GM23338 (cell line): Measurements from ENCODE around the gene TBX19.

ENCODE experiments used
- EZH2 ChIP-seq: fragments of 200-600 bp; sonication (generic); IDR thresholded peaks from one replicate; pipeline ENCODE4 v1.8.0; 2017; ENCODE audit warnings: antibody characterized with exemption, mild to moderate bottlenecking, low read depth; ENCODE audit not compliant: unreplicated experiment
- EZH2phosphoT487 ChIP-seq: fragments of 200-600 bp; sonication (generic); IDR thresholded peaks from one replicate; pipeline ENCODE4 v1.8.1; 2018; ENCODE audit warnings: antibody characterized with exemption; ENCODE audit not compliant: unreplicated experiment
- TF ChIP-seq, protein P1 (sequence below), 2 experiments: fragments of 200-600 bp in 1 of 2; sonication (generic) in 1 of 2; conservative IDR thresholded peaks; 2 replicates each; pipeline versions ENCODE4 v1.5.1 to v1.6.1; 2016 to 2017; ENCODE audit warnings: antibody characterized with exemption in 2 of 2, low read depth in 2 of 2, mild to moderate bottlenecking in 2 of 2, moderate library complexity in 1 of 2
- TF ChIP-seq, protein P2 (sequence below): IDR thresholded peaks from one replicate; pipeline ENCODE4 v1.6.1; 2018; ENCODE audit warnings: antibody characterized with exemption; ENCODE audit not compliant: unreplicated experiment
- TF ChIP-seq, protein P3 (sequence below): fragments of 250-450 bp; sonication (Bioruptor Pico); IDR thresholded peaks from 2 replicates; pipeline ENCODE4 v1.5.0; 2020; ENCODE audit warnings: mild to moderate bottlenecking, moderate library complexity

DNA sequence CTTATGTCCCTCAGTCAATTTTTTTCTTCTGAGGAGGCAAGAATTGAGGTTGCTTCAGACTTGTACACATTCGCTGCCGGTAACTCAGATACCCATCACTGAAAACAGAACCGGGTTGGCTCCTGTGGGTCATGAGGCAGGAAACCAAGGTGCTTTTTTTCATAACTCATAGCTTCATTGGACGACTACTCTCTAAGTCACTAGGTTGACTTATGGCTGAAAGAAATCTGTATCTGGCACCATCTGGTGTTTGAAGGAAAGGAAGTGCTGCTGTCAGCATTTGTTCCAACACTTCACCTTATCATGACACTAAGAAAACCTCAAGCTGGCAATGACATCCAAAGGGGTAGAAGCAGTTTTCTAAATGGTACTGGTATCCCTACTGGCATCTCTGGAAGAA lies 82.3 kb downstream of the TBX19 start:
- TF ChIP-seq EZH2phosphoT487: no peak
- TF ChIP-seq, protein P1, sequence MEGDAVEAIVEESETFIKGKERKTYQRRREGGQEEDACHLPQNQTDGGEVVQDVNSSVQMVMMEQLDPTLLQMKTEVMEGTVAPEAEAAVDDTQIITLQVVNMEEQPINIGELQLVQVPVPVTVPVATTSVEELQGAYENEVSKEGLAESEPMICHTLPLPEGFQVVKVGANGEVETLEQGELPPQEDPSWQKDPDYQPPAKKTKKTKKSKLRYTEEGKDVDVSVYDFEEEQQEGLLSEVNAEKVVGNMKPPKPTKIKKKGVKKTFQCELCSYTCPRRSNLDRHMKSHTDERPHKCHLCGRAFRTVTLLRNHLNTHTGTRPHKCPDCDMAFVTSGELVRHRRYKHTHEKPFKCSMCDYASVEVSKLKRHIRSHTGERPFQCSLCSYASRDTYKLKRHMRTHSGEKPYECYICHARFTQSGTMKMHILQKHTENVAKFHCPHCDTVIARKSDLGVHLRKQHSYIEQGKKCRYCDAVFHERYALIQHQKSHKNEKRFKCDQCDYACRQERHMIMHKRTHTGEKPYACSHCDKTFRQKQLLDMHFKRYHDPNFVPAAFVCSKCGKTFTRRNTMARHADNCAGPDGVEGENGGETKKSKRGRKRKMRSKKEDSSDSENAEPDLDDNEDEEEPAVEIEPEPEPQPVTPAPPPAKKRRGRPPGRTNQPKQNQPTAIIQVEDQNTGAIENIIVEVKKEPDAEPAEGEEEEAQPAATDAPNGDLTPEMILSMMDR (conservative IDR thresholded peaks at IDR 0.05; ENCODE audit: low read depth in 2 of 2): no peak
- TF ChIP-seq, protein P2, sequence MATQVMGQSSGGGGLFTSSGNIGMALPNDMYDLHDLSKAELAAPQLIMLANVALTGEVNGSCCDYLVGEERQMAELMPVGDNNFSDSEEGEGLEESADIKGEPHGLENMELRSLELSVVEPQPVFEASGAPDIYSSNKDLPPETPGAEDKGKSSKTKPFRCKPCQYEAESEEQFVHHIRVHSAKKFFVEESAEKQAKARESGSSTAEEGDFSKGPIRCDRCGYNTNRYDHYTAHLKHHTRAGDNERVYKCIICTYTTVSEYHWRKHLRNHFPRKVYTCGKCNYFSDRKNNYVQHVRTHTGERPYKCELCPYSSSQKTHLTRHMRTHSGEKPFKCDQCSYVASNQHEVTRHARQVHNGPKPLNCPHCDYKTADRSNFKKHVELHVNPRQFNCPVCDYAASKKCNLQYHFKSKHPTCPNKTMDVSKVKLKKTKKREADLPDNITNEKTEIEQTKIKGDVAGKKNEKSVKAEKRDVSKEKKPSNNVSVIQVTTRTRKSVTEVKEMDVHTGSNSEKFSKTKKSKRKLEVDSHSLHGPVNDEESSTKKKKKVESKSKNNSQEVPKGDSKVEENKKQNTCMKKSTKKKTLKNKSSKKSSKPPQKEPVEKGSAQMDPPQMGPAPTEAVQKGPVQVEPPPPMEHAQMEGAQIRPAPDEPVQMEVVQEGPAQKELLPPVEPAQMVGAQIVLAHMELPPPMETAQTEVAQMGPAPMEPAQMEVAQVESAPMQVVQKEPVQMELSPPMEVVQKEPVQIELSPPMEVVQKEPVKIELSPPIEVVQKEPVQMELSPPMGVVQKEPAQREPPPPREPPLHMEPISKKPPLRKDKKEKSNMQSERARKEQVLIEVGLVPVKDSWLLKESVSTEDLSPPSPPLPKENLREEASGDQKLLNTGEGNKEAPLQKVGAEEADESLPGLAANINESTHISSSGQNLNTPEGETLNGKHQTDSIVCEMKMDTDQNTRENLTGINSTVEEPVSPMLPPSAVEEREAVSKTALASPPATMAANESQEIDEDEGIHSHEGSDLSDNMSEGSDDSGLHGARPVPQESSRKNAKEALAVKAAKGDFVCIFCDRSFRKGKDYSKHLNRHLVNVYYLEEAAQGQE: no peak
- TF ChIP-seq, protein P3, sequence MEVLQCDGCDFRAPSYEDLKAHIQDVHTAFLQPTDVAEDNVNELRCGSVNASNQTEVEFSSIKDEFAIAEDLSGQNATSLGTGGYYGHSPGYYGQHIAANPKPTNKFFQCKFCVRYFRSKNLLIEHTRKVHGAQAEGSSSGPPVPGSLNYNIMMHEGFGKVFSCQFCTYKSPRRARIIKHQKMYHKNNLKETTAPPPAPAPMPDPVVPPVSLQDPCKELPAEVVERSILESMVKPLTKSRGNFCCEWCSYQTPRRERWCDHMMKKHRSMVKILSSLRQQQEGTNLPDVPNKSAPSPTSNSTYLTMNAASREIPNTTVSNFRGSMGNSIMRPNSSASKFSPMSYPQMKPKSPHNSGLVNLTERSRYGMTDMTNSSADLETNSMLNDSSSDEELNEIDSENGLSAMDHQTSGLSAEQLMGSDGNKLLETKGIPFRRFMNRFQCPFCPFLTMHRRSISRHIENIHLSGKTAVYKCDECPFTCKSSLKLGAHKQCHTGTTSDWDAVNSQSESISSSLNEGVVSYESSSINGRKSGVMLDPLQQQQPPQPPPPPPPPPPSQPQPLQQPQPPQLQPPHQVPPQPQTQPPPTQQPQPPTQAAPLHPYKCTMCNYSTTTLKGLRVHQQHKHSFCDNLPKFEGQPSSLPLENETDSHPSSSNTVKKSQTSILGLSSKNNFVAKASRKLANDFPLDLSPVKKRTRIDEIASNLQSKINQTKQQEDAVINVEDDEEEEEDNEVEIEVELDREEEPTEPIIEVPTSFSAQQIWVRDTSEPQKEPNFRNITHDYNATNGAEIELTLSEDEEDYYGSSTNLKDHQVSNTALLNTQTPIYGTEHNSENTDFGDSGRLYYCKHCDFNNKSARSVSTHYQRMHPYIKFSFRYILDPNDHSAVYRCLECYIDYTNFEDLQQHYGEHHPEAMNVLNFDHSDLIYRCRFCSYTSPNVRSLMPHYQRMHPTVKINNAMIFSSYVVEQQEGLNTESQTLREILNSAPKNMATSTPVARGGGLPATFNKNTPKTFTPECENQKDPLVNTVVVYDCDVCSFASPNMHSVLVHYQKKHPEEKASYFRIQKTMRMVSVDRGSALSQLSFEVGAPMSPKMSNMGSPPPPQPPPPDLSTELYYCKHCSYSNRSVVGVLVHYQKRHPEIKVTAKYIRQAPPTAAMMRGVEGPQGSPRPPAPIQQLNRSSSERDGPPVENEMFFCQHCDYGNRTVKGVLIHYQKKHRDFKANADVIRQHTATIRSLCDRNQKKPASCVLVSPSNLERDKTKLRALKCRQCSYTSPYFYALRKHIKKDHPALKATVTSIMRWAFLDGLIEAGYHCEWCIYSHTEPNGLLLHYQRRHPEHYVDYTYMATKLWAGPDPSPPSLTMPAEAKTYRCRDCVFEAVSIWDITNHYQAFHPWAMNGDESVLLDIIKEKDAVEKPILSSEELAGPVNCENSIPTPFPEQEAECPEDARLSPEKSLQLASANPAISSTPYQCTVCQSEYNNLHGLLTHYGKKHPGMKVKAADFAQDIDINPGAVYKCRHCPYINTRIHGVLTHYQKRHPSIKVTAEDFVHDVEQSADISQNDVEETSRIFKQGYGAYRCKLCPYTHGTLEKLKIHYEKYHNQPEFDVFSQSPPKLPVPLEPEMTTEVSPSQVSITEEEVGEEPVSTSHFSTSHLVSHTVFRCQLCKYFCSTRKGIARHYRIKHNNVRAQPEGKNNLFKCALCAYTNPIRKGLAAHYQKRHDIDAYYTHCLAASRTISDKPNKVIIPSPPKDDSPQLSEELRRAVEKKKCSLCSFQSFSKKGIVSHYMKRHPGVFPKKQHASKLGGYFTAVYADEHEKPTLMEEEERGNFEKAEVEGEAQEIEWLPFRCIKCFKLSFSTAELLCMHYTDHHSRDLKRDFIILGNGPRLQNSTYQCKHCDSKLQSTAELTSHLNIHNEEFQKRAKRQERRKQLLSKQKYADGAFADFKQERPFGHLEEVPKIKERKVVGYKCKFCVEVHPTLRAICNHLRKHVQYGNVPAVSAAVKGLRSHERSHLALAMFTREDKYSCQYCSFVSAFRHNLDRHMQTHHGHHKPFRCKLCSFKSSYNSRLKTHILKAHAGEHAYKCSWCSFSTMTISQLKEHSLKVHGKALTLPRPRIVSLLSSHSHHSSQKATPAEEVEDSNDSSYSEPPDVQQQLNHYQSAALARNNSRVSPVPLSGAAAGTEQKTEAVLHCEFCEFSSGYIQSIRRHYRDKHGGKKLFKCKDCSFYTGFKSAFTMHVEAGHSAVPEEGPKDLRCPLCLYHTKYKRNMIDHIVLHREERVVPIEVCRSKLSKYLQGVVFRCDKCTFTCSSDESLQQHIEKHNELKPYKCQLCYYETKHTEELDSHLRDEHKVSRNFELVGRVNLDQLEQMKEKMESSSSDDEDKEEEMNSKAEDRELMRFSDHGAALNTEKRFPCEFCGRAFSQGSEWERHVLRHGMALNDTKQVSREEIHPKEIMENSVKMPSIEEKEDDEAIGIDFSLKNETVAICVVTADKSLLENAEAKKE: no peak
- TF ChIP-seq EZH2: no peak
